GM21717 (cell line): Measurements from ENCODE around the gene NATD1.

Source experiments
- ATAC-seq: cut with Tn5 transposase; IDR thresholded peaks from one replicate; pipeline ENCODE4 v1.9.1; 2021; ENCODE audit warnings: mild to moderate bottlenecking, moderate library complexity; ENCODE audit not compliant: unreplicated experiment

NATD1 gene

DNA sequence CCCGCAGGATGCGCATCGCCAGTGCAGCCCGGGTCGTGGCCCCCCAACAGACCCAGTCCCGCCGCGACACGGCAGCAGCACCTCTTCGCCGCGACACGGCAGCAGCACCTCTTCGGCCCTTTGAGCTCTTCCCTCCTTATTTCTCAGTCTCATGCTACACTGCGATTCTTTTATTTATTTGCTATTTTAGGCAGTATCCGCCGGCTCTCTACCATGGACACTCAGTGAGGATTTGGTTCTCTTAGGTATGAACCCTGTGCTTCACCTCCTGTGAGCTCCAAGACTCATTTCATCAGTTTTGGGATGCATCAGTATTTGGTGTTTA lies 23.0 kb upstream of the NATD1 start:
- ATAC-seq, result no peak

DNA sequence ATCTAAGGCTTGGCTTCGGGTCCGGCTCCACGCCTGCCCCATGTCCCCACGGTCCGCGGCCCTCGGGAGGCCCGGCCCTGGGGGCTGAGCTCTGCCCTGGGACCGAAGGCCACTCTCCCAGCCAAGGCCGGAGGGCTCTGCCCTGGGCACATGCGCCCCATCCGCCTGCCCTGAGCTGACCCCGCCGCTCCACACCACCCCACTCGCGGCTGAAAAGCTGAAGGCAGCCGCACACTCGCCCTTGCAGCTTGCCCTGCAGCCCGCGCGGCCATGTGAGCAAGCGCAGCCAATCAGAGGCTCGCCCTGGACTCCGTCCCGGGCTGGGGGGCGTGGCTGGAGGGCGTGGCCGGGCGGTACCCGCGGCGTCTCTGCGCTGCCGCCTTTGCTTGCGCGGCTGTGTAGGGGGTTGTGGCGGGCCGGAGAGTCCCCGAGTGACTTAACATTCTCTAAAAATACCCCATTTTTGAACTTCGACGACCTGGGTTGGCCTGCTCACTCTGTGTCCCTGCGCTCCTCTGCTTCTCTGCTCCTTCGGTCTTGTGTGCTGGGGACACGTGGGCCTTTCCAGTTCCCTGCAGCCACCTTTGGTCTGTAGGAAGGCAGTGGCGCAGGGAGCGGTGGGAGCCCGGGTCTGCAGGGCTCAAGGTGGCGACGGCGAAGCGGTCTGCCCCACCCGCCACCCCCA lies 22.5 kb upstream of the NATD1 start:
- peak; percentile 85 for ATAC-seq

GRCh38 chr17:21275047-21275578 lies 21.9 kb upstream of the NATD1 start:
- ATAC-seq, result peak; percentile 4

GRCh38 chr17:21272881-21273792 lies 19.9 kb upstream of the NATD1 start:
- no peak for ATAC-seq

DNA sequence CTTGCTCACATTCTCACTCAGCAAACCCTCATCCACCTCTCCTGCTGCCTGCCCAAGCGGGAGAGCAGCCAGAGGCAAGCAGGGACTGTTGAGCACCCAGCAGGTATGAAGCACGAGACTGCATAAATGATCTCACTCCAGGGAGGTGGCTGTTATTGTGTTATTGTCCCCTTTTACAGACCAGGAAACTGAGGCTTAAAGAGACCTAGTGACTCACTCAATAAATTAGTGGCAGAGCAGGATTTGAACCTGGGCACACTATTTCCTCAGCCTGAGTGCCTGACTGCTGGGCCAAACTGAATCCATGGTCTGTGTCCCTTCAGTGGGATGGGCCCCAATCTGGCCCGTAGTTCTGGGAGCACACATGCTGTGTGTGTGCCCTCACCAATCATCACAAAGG lies 19.0 kb upstream of the NATD1 start:
- ATAC-seq, result no peak

DNA sequence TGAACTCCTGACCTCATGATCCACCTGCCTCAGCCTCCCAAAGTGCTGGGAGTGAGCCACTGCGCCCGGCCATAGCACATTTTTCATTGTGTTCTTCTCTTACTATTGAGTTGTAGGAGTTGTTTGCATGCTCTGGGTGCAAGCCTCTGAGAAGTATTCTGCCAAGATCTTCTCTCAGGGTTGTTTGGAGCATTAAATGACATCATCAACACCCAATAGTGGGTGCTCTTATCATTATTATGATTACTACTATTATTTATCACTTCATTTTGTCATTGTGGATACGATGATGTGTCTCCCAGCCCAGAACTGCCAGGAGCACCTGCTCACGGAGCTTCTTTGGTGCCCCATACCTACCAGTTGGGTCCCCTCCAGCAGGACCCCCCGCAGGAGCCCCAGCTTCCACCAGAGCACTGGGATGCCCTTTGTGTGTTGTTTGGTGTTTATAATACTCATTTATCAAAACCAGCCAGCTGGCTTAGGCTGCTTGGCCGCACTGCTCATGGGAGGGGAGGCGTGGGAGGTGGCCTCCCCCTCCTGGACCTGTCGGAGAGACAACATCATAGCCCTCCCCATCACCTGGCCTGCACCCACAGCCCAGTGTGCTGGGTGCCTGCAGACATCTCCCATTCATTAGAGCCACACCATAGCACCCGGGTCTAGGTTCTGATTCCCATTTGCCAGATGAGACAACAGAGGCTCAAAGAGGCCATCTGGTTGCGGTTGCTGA lies 18.4 kb upstream of the NATD1 start:
- no peak for ATAC-seq

DNA sequence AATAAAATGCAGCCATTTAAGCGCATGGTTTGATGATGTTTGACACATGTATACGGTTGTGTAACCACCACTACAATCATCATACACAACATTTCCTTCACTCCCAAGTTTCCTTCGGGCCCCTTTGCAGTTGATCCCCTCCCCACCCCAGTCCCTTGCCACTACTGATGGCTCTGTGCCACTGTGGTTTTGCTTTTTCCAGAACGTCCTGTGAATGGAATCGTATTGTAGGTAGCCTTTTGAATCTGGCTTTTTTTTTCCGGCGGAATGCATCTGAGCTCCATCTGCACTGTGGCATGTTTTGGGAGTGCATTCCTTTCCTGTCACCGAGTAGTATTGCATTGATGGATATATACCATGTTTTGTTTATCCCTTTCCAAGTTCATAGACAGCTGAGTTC lies 16.2 kb upstream of the NATD1 start:
- no peak for ATAC-seq

GRCh38 chr17:21268596-21269188 lies 15.5 kb upstream of the NATD1 start:
- ATAC-seq, result no peak

DNA sequence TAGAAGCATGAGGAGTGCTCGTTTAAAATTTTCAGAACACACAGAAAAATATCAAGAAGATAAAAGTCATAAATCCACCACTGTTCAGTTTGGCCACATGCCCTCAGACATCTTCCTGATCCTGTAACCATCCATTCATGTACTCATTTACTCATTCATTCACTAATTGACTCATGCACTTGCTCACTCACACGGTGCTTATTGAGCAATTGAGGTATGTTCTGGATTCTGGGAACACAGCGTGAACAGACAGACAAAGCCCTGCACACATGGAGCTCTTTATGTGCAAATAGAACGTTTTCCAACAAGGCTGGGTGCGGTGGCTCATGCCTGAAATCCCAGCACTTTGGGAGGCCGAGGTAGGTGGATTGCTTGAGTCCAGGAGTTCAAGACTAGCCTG lies 10.2 kb upstream of the NATD1 start:
- no peak for ATAC-seq

DNA sequence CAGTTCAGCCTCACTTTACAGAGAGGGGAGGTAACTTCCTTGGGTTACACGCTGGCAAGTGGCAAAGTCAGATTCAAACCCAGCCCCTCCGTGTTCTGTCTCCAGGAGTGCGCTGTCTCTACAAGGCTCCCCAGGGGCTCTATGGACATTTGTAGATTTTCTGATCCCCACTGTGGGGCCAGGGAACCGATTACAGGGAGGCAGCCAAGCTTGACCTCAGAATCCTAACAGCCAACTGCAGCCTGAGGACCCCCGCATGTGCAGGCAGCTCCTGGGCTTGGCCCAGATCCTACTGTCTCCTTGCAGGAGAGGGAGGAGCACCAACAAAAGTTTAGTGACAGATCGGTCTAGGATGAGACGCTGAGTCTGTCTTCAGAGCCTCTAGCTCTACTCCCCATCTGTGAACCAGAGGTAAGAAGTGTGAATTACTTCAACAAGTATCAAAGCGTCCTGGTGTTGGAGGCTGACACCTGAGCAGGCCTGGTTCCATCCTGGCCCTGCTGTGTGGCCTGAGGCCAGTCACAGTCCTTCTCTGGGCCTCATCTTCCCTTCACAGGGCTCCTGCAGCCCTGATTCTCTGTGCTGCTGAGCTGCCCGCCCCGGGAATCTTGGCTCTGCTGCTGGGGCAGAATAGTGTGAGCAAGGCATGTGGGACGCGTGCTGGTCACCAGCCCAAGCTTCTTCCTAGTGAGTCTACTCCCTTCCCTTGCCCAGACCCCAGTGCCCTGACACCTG lies 9.2 kb upstream of the NATD1 start:
- ATAC-seq, result no peak

- ATAC-seq, result no peak
Observed at GRCh38 chr17:21258593-21258992, 5.4 kb upstream of the NATD1 start.

- ATAC-seq, result no peak
Observed at GRCh38 chr17:21253646-21254441, 634 bp upstream of the NATD1 start.

GRCh38 chr17:21252289-21252795 lies 868 bp downstream of the NATD1 start:
- no peak for ATAC-seq

GRCh38 chr17:21251337-21252010 lies 1.7 kb downstream of the NATD1 start:
- no peak for ATAC-seq

- no peak for ATAC-seq
Observed at GRCh38 chr17:21250854-21251253, 2.4 kb downstream of the NATD1 start.

GRCh38 chr17:21249920-21250703 lies 3.1 kb downstream of the NATD1 start:
- no peak for ATAC-seq

GRCh38 chr17:21249086-21249795 lies 4.0 kb downstream of the NATD1 start:
- ATAC-seq, result no peak
